IMR-90 (cell line): ENCODE measurements around the gene MARCHF3. TPM values are rescaled to one million over a fixed set of nuclear protein-coding genes. Genes with fewer than 3 reads are reported as not detected.

Experiments used
- ATAC-seq: fragments of 200-7000 bp; cut with Tn5 transposase; 2 replicates; pipeline ENCODE4 v1.9.1; 2020; ENCODE audit warnings: low read depth, mild to moderate bottlenecking, moderate library complexity
- BruUV-seq: library from RNA; stranded (reverse); fragments of 400-500 nt; replicated peaks from 2 replicates; lab custom pipeline; 2021; lab: Mats Ljungman, UMichigan
- CTCF ChIA-PET: fragments of 300-600 bp; formaldehyde crosslinking; extraction: SDS; loops from one replicate; lab custom pipeline; 2021; ENCODE audit warnings: antibody characterized with exemption; lab: Yijun Ruan, JAX
- POLR2A ChIA-PET: fragments of 300-600 bp; sonication (Branson Sonifier 250); formaldehyde crosslinking; loops from one replicate; lab custom pipeline; 2022; ENCODE audit warnings: antibody characterized with exemption; ENCODE audit not compliant: unreplicated experiment; lab: Charles Lee
- DNase-seq: peaks from one replicate; pipeline ENCODE4 v3.0.0; 2013
- H2AFZ ChIP-seq: replicated peaks from 2 replicates; pipeline ENCODE3; 2013; ENCODE audit warnings: low read length, mild to moderate bottlenecking; ENCODE audit not compliant: poor library complexity
- H2AK5ac ChIP-seq: 2 replicates; pipeline ENCODE4 v1.6.1; 2013; ENCODE audit warnings: low read depth, low read length, inconsistent platforms
- H2AK9ac ChIP-seq: replicated peaks from 2 replicates; pipeline ENCODE3; 2013; ENCODE audit warnings: mild to moderate bottlenecking, low read depth, low read length, moderate library complexity; ENCODE audit not compliant: poor library complexity
- H2BK120ac ChIP-seq: 2 replicates; pipeline ENCODE4 v1.6.1; 2013; ENCODE audit warnings: low read depth, low read length, inconsistent platforms
- H2BK15ac ChIP-seq: 3 replicates; pipeline ENCODE4 v1.6.1; 2013; ENCODE audit warnings: low read depth, low read length, inconsistent platforms
- H2BK20ac ChIP-seq: 2 replicates; pipeline ENCODE4 v1.6.1; 2013; ENCODE audit warnings: low read depth, mild to moderate bottlenecking, inconsistent platforms, low read length, moderate library complexity
- H2BK5ac ChIP-seq: 2 replicates; pipeline ENCODE4 v1.6.1; 2013; ENCODE audit warnings: mild to moderate bottlenecking, low read depth, low read length, inconsistent platforms; ENCODE audit not compliant: poor library complexity, severe bottlenecking
- H3K14ac ChIP-seq: replicated peaks from 2 replicates; pipeline ENCODE4 v1.6.1; 2013; ENCODE audit warnings: low read depth, low read length, inconsistent platforms
- H3K18ac ChIP-seq: 2 replicates; pipeline ENCODE4 v1.6.1; 2013; ENCODE audit warnings: low read depth, low read length, control low read depth
- H3K23ac ChIP-seq: 2 replicates; pipeline ENCODE4 v1.6.1; 2013; ENCODE audit warnings: low read depth, low read length, inconsistent platforms
- H3K27ac ChIP-seq: 2 replicates; pipeline ENCODE4 v1.5.1; 2013; ENCODE audit warnings: mild to moderate bottlenecking, control low read depth, low read length; ENCODE audit not compliant: insufficient read depth
- H3K27me3 ChIP-seq: 2 replicates; pipeline ENCODE4 v1.6.1; 2013; ENCODE audit warnings: low read length; ENCODE audit not compliant: control insufficient read depth, insufficient read depth
- H3K36me3 ChIP-seq: 2 replicates; pipeline ENCODE4 v1.6.1; 2013; ENCODE audit warnings: low read length, mixed read lengths; ENCODE audit not compliant: control insufficient read depth, insufficient read depth
- H3K4ac ChIP-seq: 2 replicates; pipeline ENCODE4 v1.6.1; 2013; ENCODE audit warnings: low read depth, low read length, inconsistent platforms
- H3K4me1 ChIP-seq: 2 replicates; pipeline ENCODE4 v1.6.1; 2013; ENCODE audit warnings: low read length, mixed read lengths; ENCODE audit not compliant: control insufficient read depth, insufficient read depth
- H3K4me2 ChIP-seq: 2 replicates; pipeline ENCODE4 v1.6.1; 2013; ENCODE audit warnings: low read depth, mild to moderate bottlenecking, control low read depth, low read length, moderate library complexity
- H3K4me3 ChIP-seq: 2 replicates; pipeline ENCODE4 v1.5.1; 2013; ENCODE audit warnings: low read depth, mild to moderate bottlenecking, control low read depth, low read length, moderate library complexity; ENCODE audit not compliant: insufficient read depth
- H3K56ac ChIP-seq: 2 replicates; pipeline ENCODE4 v1.6.1; 2013; ENCODE audit warnings: low read length, inconsistent platforms; ENCODE audit not compliant: insufficient read depth; ENCODE audit errors: extremely low read depth
- H3K79me1 ChIP-seq, 2 experiments: 2 replicates each; pipeline ENCODE4 v1.6.1; 2013; ENCODE audit warnings: low read length in 2 of 2, inconsistent platforms in 1 of 2, low read depth in 1 of 2
- H3K9ac ChIP-seq: 2 replicates; pipeline ENCODE4 v1.6.1; 2013; ENCODE audit warnings: low read depth, low read length, control low read depth
- H3K9me1 ChIP-seq: 2 replicates; pipeline ENCODE4 v1.6.1; 2013; ENCODE audit warnings: low read length, inconsistent platforms; ENCODE audit not compliant: insufficient read depth
- H3K9me3 ChIP-seq: 2 replicates; pipeline ENCODE4 v1.6.1; 2013; ENCODE audit warnings: low read length; ENCODE audit not compliant: control insufficient read depth, insufficient read depth
- H4K20me1 ChIP-seq: 2 replicates; pipeline ENCODE4 v1.6.1; 2013; ENCODE audit warnings: low read length, inconsistent platforms; ENCODE audit not compliant: insufficient read depth
- H4K5ac ChIP-seq: 2 replicates; pipeline ENCODE4 v1.6.1; 2013; ENCODE audit warnings: mild to moderate bottlenecking, low read depth, low read length, control low read depth
- H4K8ac ChIP-seq, 2 experiments: 2 replicates each; pipeline ENCODE4 v1.6.1; 2013; ENCODE audit warnings: low read depth in 2 of 2, low read length in 2 of 2, control low read depth in 1 of 2, inconsistent platforms in 1 of 2
- H4K91ac ChIP-seq: 2 replicates; pipeline ENCODE4 v1.6.1; 2013; ENCODE audit warnings: low read depth, low read length, inconsistent platforms; ENCODE audit not compliant: insufficient read depth
- BHLHE40 ChIP-seq: fragments of 150-350 bp; IDR thresholded peaks from 2 replicates; pipeline ENCODE4 v1.6.1; 2016; ENCODE audit warnings: mild to moderate bottlenecking, low read depth, low read length
- CEBPB ChIP-seq: IDR thresholded peaks from 2 replicates; pipeline ENCODE4 v1.6.1; 2012; ENCODE audit warnings: low read depth, low read length, improper control_type of control experiment
- CTCF ChIP-seq: conservative IDR thresholded peaks from 2 replicates; pipeline ENCODE4 v1.5.1; 2012; ENCODE audit warnings: mild to moderate bottlenecking, low read depth, low read length, improper control_type of control experiment
- ELK1 ChIP-seq: fragments of 150-350 bp; IDR thresholded peaks from 2 replicates; pipeline ENCODE4 v1.6.1; 2016; ENCODE audit warnings: low read depth, mild to moderate bottlenecking, low read length, moderate library complexity, borderline replicate concordance
- FOS ChIP-seq: fragments of 150-350 bp; IDR thresholded peaks from 2 replicates; pipeline ENCODE4 v1.6.1; 2016; ENCODE audit warnings: low read depth, low read length
- MAFK ChIP-seq: IDR thresholded peaks from 2 replicates; pipeline ENCODE4 v1.6.1; 2012; ENCODE audit warnings: low read depth, low read length, improper control_type of control experiment
- MAZ ChIP-seq: IDR thresholded peaks from 2 replicates; pipeline ENCODE4 v1.6.1; 2012; ENCODE audit warnings: low read depth, mild to moderate bottlenecking, low read length, improper control_type of control experiment, moderate library complexity, borderline replicate concordance
- MXI1 ChIP-seq: IDR thresholded peaks from 2 replicates; pipeline ENCODE4 v1.6.1; 2012; ENCODE audit warnings: low read depth, mild to moderate bottlenecking, low read length, moderate library complexity, borderline replicate concordance
- NFE2L2 ChIP-seq: fragments of 150-350 bp; IDR thresholded peaks from 2 replicates; pipeline ENCODE4 v1.6.1; 2016; ENCODE audit warnings: low read depth, mild to moderate bottlenecking, low read length
- POLR2A ChIP-seq: IDR thresholded peaks from 2 replicates; pipeline ENCODE4 v1.6.1; 2012; ENCODE audit warnings: mild to moderate bottlenecking, low read depth, low read length
- RAD21 ChIP-seq: IDR thresholded peaks from 2 replicates; pipeline ENCODE4 v1.6.1; 2012; ENCODE audit warnings: low read length, improper control_type of control experiment
- RCOR1 ChIP-seq: IDR thresholded peaks from 2 replicates; pipeline ENCODE4 v1.6.1; 2012; ENCODE audit warnings: mild to moderate bottlenecking, low read length, improper control_type of control experiment; ENCODE audit not compliant: insufficient replicate concordance
- RFX5 ChIP-seq: IDR thresholded peaks from 2 replicates; pipeline ENCODE4 v1.8.0; 2012; ENCODE audit warnings: low read depth, mild to moderate bottlenecking, low read length, moderate library complexity
- SMC3 ChIP-seq: fragments of 150-350 bp; IDR thresholded peaks from 2 replicates; pipeline ENCODE4 v1.6.1; 2016; ENCODE audit warnings: low read depth, mild to moderate bottlenecking, antibody characterized with exemption, low read length, moderate library complexity
- whole genome bisulfite sequencing, 2 experiments: methylation state at CpG; one replicate each; pipeline versions ENCODE4 v1.1.5 to v1.1.7; 2013; ENCODE audit warnings: missing lambda C conversion rate in 2 of 2; ENCODE audit not compliant: insufficient read length in 1 of 2; ENCODE audit errors: extremely low coverage in 2 of 2; 5-methylcytosine and 5-hydroxymethylcytosine counted together
- dilution Hi-C: fragments of 300-500 bp; cut with HindIII; formaldehyde crosslinking; loops from one replicate; pipeline ENCODE4 v1.14.3; 2018; ENCODE audit warnings: low sequenced_read_pairs; ENCODE audit not compliant: unreplicated experiment
- in situ Hi-C: fragments of 300-500 bp; cut with MboI; formaldehyde crosslinking; loops from 3 replicates; pipeline ENCODE4 v1.14.3; 2019; ENCODE audit warnings: low sequenced_read_pairs, inconsistent platforms, mixed read lengths
- intact Hi-C: fragments of 100-400 bp; cut with micrococcal nuclease; formaldehyde crosslinking; loops from 2 replicates; pipeline ENCODE4 v1.10.0; 2022
- polyA plus RNA-seq, 3 experiments: library from polyadenylated mRNA; depleted of rRNA; stranded (reverse); fragments of >200 nt; gene quantifications; 2 replicates each; pipeline ENCODE4 v1.2.3, GENCODE V29; 2012; ENCODE audit warnings: low replicate concordance in 1 of 3
- total RNA-seq: library from RNA; depleted of rRNA; stranded (reverse); fragments of >200 nt; gene quantifications from 2 replicates; pipeline ENCODE4 v1.2.3, GENCODE V29; 2012
- TF ChIP-seq, protein P1 (sequence below): fragments of 150-350 bp; IDR thresholded peaks from 2 replicates; pipeline ENCODE4 v1.6.1; 2017; ENCODE audit warnings: mild to moderate bottlenecking, antibody characterized with exemption, low read length, low read depth

MARCHF3 gene
- total and polyA plus RNA-seq, 2 of the 4 experiments (the other 2 are of a cell fraction) = 11.2 to 18.8 TPM

GRCh38 chr5:127074466-127074865, 44.1 kb upstream of the MARCHF3 start:
- in situ Hi-C loops = no loop called here

More at GRCh38 chr5:127074466-127074865, 44.1 kb upstream of the MARCHF3 start:
- no peak overlapping the region for H3K9ac ChIP-seq
- no peak overlapping the region for H2BK120ac ChIP-seq
- 0 out of 2 replicates have a peak, but pooled peaks cover 4% of the 10 kb centered on the region for H3K9me1 ChIP-seq
- H3K27ac ChIP-seq = no peak overlapping the region
- H3K14ac ChIP-seq = no peak overlapping the region
- H3K9me3 ChIP-seq = no peaks in the 10 kb centered on the region
- no CpG with 5 or more reads among the region's 3 CpGs for WGBS, 2 experiments
- no peaks in the 10 kb centered on the region for H3K79me1 ChIP-seq
- H4K20me1 ChIP-seq = no peaks in the 10 kb centered on the region
- H2AFZ ChIP-seq = no peak overlapping the region
- dilution Hi-C loops (no loop called here), intact Hi-C loops (no loop called here)
- H4K5ac ChIP-seq = no peak overlapping the region
- ChIA-PET CTCF (interaction anchor here (1.0 kb wide), 1 partner anchor 13 kb away, joined by 5 read pairs; no protein-coding TSS in a partner anchor), POLR2A (no interaction called here)
- no peak overlapping the region for H3K23ac ChIP-seq
- H3K4me1 ChIP-seq = peaks cover 3% of the 10 kb centered on the region; the same call in 1 of the 2 replicates
- H4K91ac ChIP-seq = no peak overlapping the region
- DNase-seq (no peak), ATAC-seq (no peak)
- H3K36me3 ChIP-seq = no peaks in the 10 kb centered on the region
- no TSS peak for BruUV-seq
- no peak overlapping the region for H3K4me3 ChIP-seq
- no peak overlapping the region for H2BK5ac ChIP-seq
- no peaks in the 10 kb centered on the region for H3K27me3 ChIP-seq
- no peak overlapping the region for H3K4ac ChIP-seq
- H3K18ac ChIP-seq = no peak overlapping the region
- H2BK20ac ChIP-seq = no peak overlapping the region
- H3K56ac ChIP-seq = no peak overlapping the region
- H2BK15ac ChIP-seq = no peak overlapping the region
- H4K8ac ChIP-seq = no peak overlapping the region
- H3K4me2 ChIP-seq = no peak overlapping the region
- no peak overlapping the region for H2AK9ac ChIP-seq
- no peak overlapping the region for H2AK5ac ChIP-seq
- TF ChIP-seq SMC3 (no peak), MAZ (no peak), CEBPB (no peak), RFX5 (no peak), NFE2L2 (no peak), BHLHE40 (no peak), CTCF (no peak), MAFK (no peak), RAD21 (no peak), MXI1 (no peak), RCOR1 (no peak), ELK1 (no peak), POLR2A (no peak), FOS (no peak)
- TF ChIP-seq, protein P1, sequence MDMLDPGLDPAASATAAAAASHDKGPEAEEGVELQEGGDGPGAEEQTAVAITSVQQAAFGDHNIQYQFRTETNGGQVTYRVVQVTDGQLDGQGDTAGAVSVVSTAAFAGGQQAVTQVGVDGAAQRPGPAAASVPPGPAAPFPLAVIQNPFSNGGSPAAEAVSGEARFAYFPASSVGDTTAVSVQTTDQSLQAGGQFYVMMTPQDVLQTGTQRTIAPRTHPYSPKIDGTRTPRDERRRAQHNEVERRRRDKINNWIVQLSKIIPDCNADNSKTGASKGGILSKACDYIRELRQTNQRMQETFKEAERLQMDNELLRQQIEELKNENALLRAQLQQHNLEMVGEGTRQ = no peak
